ENCODE results near the gene FZD4.

FZD4 gene

DNA sequence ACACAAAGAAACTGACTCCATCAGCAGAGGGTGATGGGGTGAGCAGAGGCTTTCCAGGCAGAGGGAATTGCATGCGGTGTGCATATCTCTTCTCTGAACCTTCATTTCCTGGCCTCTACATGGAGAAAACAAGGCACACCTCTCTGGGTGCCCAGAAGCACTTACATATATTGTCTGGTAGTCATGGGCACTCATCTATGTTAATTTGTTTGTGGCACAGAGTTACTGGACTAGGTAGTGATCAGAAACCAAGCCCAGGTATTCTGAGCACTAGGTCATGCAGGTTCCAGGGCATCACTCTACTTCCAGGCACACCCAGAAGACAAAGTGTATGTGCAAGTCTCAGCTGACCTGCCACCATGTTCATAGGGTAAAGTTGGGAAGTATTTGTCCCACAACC lies 56.5 kb downstream of the FZD4 start:
- Histone ChIP-seq H3K36me3 (replicated peaks) (no peaks in the 10 kb centered on the region), H3K4me3 (ENCODE audit: low read depth, low read length) (no peak overlapping the region), H3K27ac (no peak overlapping the region), H3K27me3 (replicated peaks) (no peaks in the 10 kb centered on the region)
- in situ Hi-C loops (cut with HindIII; ENCODE audit: low pct_ligation_motif_present, low sequenced_read_pairs) = no loop called here
- DNase-seq = no peak
- TF ChIP-seq, protein P1, sequence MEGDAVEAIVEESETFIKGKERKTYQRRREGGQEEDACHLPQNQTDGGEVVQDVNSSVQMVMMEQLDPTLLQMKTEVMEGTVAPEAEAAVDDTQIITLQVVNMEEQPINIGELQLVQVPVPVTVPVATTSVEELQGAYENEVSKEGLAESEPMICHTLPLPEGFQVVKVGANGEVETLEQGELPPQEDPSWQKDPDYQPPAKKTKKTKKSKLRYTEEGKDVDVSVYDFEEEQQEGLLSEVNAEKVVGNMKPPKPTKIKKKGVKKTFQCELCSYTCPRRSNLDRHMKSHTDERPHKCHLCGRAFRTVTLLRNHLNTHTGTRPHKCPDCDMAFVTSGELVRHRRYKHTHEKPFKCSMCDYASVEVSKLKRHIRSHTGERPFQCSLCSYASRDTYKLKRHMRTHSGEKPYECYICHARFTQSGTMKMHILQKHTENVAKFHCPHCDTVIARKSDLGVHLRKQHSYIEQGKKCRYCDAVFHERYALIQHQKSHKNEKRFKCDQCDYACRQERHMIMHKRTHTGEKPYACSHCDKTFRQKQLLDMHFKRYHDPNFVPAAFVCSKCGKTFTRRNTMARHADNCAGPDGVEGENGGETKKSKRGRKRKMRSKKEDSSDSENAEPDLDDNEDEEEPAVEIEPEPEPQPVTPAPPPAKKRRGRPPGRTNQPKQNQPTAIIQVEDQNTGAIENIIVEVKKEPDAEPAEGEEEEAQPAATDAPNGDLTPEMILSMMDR (IDR thresholded peaks at IDR 0.05; ENCODE audit: low read depth, low read length, missing control alignments) = no peak

DNA sequence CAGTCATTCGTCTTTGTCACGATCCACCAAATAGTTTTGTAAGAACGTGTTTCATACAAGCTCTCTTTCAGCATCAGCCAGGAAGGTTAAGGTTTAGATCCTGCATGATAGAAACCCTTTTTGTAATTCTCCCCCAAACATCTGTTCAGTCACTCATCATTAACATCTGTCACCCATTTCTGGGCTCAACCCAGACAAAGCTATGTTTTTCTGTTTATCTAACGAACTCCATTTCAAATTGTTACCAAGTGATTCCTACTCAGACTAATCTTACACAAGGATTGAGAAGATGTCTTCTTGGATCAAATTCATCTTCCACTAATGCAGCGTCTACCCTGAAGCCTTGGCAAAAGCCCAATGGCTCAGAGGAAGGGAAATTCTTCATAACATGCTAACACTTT lies 58.8 kb downstream of the FZD4 start:
- Histone ChIP-seq H3K27ac (no peak overlapping the region), H3K27me3 (replicated peaks) (no peaks in the 10 kb centered on the region), H3K36me3 (replicated peaks) (no peaks in the 10 kb centered on the region), H3K4me3 (ENCODE audit: low read depth, low read length) (no peak overlapping the region)
- TF ChIP-seq, protein P1 (IDR thresholded peaks at IDR 0.05; ENCODE audit: low read depth, low read length, missing control alignments) = no peak
- DNase-seq = no peak
- in situ Hi-C loops (cut with HindIII; ENCODE audit: low pct_ligation_motif_present, low sequenced_read_pairs) = no loop called here
